Stimulated activated naive CD8-positive, alpha-beta T cell treated with anti-CD3 and anti-CD28 coated beads, Interleukin-15, Interleukin-2, amounts not matched to agents 100 U/mL and 50 U/mL, for 24 hours (primary cell): Measurements from ENCODE around the gene MDH2.
A peak's percentile ranks its signal among the peaks of the same experiment; 100 is the strongest.
"Not testable (repeated sequence)": the region's sequence is repeated elsewhere in the genome, so short reads cannot be mapped to it uniquely, and the experiment has no call there.

Source experiments
- ATAC-seq: fragments of 150-1000 bp; cut with Tn5 transposase; one replicate; pipeline ENCODE4 v1.10.0; 2021
- DNase-seq: peaks from one replicate; pipeline ENCODE4 v3.0.0; 2021

Gene MDH2

DNA sequence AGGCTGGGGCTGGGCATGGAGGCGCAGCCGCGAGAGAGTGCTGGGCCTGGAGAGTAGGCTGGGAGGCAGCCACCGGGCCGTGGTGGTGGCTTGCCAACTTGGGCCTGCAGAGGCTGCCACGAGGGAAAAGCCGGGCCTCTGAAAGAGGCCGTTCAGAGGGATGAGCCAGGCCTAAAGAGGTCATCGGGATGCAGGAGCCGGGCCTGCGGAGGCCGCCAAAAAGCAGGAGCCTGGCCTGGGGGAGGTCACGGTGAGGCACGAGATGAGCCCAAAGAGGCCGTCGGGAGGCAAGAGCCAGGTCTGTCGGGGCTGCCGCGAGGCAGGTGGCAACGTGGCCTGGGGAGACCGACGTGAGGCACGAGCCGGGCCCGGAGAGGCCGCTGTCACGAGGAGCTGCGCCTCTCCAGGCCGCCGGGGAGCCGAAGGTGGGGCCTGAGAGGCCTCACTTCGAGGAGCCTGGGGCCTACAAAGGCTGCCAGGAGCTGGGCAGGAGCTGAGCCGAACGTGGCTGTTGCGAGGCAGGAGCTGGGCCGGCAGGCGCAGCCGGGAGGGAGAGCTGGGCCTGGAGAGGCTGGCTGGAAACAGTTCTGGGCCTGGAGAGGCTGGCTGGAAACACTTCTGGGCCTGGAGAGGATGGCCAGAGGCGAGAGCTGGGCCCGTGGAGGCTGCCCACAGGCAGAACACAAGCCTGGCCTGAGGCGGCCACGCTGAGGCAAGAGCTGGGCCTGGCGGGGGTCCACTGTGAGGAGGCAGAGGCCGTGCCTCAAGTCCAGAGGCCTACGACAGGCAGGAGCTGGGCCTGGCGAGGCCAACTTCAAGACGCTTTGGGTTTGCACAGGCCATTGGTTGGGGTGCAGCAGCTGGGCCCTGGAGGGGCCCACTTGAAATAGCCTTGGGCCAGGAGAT, 24.6 kb downstream of the MDH2 start:
- no peak for DNase-seq
- no peak for ATAC-seq

DNA sequence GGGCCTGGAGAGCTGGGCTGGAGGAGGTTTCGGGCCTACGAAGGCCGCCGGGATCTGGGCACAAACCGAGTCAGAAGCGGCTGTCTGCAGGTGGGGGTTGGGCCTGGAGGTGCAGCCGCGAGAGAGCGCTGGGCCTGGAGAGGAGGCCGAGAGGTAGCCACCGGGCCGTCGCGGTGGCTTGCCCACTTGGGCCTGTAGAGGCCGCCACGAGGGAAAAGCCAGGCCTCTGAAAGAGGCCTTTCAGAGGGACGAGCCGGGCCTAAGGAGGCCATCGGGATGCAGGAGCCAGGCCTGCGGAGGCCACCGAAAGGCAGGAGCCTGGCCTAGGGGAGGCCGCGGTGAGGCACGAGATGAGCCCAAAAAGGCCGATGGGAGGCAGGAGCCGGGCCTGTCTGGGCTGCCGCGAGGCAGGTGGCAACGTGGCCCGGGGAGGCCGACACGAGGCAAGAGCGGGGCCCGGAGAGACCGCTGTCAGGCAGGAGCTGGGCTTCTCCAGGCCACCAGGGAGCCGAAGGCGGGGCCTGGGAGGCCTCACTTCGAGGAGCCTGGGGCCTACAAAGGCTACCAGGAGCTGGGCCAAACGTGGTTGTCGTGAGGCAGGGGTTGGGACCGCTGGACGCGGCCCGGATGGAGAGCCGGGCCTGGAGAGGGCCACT, 25.6 kb downstream of the MDH2 start:
- DNase-seq (no peak), ATAC-seq (no peak)

DNA sequence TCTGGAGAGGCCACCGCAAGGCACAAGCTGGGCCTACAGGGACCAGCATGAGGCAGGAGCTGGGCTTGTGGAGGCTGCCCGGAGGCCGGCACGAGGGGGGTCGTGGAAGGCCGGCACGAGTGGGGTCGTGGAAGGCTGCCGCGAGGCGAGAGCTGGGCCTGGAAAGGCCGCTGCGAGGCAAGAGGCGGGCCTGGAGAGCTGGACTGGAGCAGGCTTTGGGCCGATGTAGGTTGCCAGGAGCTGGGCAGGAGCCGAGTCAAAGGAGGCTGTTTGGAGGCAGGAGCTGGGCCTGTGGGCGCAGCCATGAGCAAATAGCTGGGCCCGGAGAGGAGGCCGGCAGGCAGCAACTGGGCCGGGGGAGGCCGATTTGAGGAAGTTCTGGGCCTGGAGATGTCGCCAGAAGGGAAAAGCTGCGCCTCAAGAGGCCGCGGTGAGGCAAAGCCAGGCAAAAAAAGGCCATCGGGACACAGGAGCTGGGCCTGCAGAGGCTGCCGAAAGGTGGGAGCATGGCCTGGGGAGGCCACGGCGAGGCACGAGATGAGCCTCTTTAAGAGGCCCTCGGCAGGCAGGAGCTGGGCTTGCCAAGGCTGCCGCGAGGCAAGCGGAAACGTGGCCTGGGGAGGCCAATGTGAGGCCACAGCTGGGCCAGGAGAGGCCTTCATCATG, 26.5 kb downstream of the MDH2 start:
- DNase-seq (no peak), ATAC-seq (no peak)

- DNase-seq (no peak), ATAC-seq (no peak)
These were observed 27.1 kb downstream of the MDH2 start for GRCh38 chr7:76074972-76075370.

DNA sequence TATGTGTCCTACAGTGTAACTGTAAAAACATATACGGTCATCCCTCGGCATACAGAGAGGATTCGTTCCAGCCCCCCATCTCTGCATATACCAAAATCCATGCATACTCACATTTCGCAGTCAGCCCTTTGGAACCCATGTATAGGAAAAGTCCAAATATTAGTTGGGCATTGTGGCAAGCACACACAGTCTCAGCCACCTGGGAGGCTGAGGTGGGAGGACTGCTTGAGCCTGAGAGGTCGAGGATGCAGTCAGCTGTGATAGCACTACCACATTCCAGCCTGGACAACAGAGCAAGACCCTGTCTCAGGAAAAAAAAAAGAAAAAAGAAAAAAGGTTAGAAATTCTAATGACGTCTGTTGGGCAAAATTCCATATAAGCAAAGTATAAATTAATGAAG, 29.1 kb downstream of the MDH2 start:
- ATAC-seq (no peak), DNase-seq (no peak)

GRCh38 chr7:76077435-76077834, 29.5 kb downstream of the MDH2 start:
- DNase-seq, result no peak
- no peak for ATAC-seq

GRCh38 chr7:76080204-76080603, 32.3 kb downstream of the MDH2 start:
- ATAC-seq, result no peak
- no peak for DNase-seq

- not testable (repeated sequence) for DNase-seq, ATAC-seq
These were observed 36.2 kb downstream of the MDH2 start for GRCh38 chr7:76084115-76084514.

DNA sequence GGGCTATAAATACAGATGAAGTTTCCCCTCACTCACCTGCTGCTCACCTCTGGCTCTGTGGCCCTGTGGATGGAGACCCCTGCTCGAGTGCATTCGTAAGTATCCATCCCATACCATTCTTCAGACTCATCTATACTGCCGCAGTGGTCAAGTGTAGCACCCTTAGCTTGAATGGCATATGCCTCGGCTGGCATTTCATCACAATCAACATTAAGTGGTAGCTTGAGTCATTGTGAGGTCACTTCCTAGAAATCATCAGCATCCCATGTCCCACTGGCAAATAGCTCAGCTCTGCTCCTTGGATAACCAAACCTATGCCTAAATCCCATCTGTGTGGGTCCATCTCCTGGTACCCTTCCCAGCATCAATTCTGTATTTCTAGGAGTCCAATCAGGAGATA, 38.2 kb downstream of the MDH2 start:
- no peak for DNase-seq
- no peak for ATAC-seq

- not testable (repeated sequence) for ATAC-seq, DNase-seq
These were observed 39.5 kb downstream of the MDH2 start for GRCh38 chr7:76087362-76087791.

- ATAC-seq, result no peak
- no peak for DNase-seq
These were observed 42.1 kb downstream of the MDH2 start for GRCh38 chr7:76089865-76090475.

GRCh38 chr7:76091506-76091905, 43.6 kb downstream of the MDH2 start:
- ATAC-seq (no peak), DNase-seq (no peak)

- not testable (repeated sequence) for DNase-seq, ATAC-seq
These were observed 45.6 kb downstream of the MDH2 start for GRCh38 chr7:76093531-76093930.

DNA sequence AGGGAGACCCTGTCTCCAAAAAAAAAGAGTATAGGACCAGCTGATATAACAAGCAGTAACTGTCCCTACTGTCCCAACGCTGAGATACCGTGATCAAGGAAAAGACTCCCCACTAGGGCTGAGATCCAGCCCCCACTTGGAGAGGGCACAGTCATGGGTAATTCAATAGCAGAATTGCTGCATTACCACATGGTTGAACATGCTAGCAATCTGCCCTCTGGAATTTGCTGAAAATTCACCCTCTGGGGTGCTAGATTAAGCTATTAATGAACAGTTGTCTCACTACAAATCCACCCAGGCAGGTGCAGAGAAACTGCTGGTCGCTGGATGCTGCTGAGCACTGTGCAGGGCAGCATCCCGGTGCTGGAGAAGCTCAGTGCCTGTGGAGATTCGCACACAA, 46.4 kb downstream of the MDH2 start:
- ATAC-seq, DNase-seq: not testable (repeated sequence)

DNA sequence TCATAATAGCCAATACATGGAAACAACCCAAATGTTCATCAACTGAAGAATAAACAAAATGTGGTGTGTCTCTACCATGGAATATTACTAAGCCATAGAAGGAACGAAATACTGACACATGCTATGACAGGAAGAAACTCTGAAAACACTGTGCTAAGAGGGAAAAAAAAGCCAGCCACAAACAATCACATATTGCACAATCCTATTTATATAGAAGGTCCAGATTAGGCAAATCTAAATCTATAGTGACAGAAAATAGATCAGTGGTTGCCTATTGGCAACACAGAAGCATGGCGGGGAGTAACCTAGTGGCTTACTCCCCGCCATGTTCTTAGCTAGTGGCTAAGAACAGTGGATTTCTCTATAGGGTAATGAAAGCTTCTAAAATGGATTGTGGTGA, 48.0 kb downstream of the MDH2 start:
- DNase-seq, result no peak
- ATAC-seq, result no peak

DNA sequence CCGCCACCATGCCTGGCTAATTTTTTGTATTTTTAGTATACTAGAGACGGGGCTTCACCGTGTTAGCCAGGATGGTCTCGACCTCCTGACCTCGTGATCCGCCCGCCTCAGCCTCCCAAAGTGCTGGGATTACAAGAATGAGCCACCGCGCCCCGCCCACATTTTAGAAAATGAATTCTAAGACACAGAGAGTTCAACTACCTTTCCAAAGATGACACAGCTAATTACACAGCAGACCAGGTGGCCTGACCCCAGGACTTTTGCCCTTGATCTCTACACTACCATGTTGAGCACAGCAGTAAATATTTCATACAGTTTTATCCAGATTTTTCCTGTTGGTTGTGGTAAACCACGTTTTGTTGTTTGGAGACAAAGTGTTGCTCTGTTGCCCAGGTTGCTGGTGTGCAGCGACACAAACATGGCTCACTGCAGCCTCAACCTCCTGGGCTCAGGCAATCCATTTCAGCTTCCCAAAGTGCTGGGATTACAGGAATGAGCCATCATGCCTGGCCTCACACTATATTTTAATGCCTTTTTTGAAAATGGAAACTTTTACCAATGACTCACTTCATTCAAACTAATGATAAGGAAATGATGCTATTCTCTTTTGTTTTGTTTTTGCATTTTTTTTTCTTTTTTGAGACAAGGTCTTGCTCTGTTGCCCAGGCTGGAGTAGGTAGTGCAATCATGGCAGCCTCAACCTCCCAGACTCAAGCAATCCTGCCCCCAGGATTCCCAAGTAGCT, 54.0 kb downstream of the MDH2 start:
- ATAC-seq, DNase-seq: not testable (repeated sequence)

- peak; percentile 77 for ATAC-seq
- not testable (repeated sequence) for DNase-seq
These were observed 55.9 kb downstream of the MDH2 start for GRCh38 chr7:76103788-76104187.

DNA sequence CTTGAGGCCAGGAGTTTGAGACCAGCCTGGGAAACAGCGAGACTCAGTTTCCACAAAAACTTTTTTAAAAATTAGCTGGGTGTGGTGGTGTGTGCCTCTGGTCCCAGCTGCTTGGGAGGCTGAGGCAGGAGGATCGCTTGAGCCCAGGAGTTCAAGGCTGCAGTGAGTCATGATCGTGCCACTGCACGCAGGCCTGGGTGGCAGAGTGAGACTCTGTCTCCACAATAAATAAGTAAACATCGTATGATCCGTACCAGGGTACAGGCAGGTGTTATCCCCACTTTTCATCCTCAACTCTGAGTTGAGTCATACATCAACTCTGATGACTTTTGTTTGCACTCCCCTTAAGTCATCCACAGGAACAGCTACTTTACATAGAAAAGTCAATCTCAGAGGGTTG, 58.2 kb downstream of the MDH2 start:
- not testable (repeated sequence) for ATAC-seq, DNase-seq

DNA sequence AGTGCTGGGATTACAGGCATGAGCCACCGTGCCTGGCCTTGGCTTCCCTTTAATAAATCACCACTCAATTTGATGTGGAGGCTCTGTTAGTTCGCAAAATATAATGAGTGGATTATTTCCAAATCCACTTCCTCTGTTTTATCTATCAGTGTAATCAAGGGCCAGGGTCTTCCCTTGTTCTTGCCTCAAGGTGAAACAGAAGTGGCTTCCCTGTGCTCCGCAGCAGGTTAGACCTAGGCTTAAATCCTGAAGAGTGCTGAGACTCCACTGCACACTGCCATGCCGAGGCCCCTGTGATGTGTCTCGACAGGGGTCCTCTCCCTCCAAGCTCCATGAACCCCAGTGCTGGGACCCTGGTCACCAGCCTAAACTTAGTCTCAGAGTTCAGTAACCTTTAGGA, 59.0 kb downstream of the MDH2 start:
- no peak for ATAC-seq
- no peak for DNase-seq

DNA sequence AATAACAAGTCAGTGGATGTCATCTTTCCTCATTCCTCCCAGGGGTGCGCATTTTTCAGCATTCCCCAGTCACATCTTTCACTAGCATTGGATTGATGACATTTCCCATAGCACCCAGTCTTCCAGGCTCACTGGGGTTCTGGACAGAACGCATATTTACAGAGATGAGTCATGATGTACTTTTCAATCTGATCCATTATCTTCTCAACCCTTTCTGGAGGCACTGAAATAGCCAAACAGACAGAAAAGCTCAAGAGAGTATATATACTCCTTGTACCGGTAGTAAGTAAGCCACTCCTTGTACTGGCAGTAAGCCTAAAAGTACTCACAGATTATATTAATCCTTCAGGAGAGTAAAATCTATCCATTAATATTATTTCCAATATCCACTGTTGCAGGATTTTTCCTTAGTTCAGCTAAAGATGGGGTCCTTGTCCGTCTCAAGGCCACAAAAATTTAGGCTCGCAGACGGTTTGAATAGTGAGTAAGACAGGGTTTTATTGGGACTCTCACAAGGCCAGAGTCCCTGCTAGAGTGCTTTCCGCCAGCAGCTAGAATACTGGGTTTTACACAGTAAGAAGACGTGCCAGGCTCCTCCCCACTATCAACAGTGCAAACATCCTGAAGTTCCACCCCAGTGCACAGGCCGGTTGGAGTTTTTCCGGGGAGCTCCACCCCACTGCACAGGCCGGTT, 60.8 kb downstream of the MDH2 start:
- ATAC-seq (no peak), DNase-seq (no peak)

DNA sequence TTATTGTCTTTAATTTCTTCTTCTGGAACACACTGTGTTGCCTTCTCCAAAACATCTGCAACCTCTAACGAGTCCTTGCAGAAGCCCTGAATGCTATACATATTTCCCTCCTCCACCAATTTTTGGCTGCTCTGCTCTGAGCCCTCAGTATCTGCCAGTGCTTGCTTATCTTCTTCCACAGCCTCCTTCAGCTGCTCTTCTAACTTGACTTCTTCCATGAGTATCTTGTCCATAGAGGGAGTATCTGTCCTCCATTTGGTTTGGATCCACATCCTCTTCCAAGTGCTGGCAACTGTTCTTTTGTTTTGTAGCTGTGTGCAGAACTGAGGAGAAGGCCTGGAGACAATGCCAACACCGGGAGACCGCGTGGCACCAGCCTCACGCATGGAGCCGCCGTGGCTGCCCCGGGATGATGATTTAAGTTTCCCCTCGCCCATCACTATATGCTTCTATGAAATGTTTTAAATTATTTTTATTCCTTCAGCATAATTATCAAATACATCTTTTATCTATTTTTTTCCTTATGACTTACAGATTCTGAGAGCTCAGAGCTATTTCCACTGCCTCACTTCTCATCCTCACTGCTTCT, 65.2 kb downstream of the MDH2 start:
- ATAC-seq, DNase-seq: not testable (repeated sequence)
